Measurements from ENCODE around the gene ROBO4.

ROBO4 gene

GRCh38 chr11:124886978-124887666 lies 10.5 kb downstream of the ROBO4 start:
- Histone ChIP-seq H3K27me3 (ENCODE audit: control insufficient read depth, insufficient read depth, low read length) (peaks cover 36% of the 10 kb centered on the region), H3K9me3 (ENCODE audit: control insufficient read depth, insufficient read depth, low read depth, low read length) (no peaks in the 10 kb centered on the region), H3K36me3 (ENCODE audit: control insufficient read depth, insufficient read depth, low read length) (no peaks in the 10 kb centered on the region), H3K4me1 (ENCODE audit: control insufficient read depth, insufficient read depth, low read length) (no peaks in the 10 kb centered on the region), H3K9ac (ENCODE audit: low read length) (no peak overlapping the region), H3K4me3 (ENCODE audit: low read depth, low read length) (no peak overlapping the region), H3K27ac (ENCODE audit: low read depth, low read length) (no peak overlapping the region)

- Histone ChIP-seq H3K27ac (ENCODE audit: low read depth, low read length) (no peak overlapping the region), H3K9ac (ENCODE audit: low read length) (no peak overlapping the region), H3K27me3 (ENCODE audit: control insufficient read depth, insufficient read depth, low read length) (peaks cover 34% of the 10 kb centered on the region), H3K9me3 (ENCODE audit: control insufficient read depth, insufficient read depth, low read depth, low read length) (no peaks in the 10 kb centered on the region), H3K4me3 (ENCODE audit: low read depth, low read length) (no peak overlapping the region), H3K36me3 (ENCODE audit: control insufficient read depth, insufficient read depth, low read length) (no peaks in the 10 kb centered on the region), H3K4me1 (ENCODE audit: control insufficient read depth, insufficient read depth, low read length) (no peaks in the 10 kb centered on the region)
Measured at GRCh38 chr11:124886476-124886875, 11.2 kb downstream of the ROBO4 start.

GRCh38 chr11:124884869-124885479 lies 12.7 kb downstream of the ROBO4 start:
- no peaks in the 10 kb centered on the region for H3K36me3 ChIP-seq (ENCODE audit: control insufficient read depth, insufficient read depth, low read length)
- H3K9ac ChIP-seq (ENCODE audit: low read length): no peak overlapping the region
- H3K27me3 ChIP-seq (ENCODE audit: control insufficient read depth, insufficient read depth, low read length): peaks cover 28% of the 10 kb centered on the region
- no peaks in the 10 kb centered on the region for H3K9me3 ChIP-seq (ENCODE audit: control insufficient read depth, insufficient read depth, low read depth, low read length)
- no peak overlapping the region for H3K27ac ChIP-seq (ENCODE audit: low read depth, low read length)
- H3K4me1 ChIP-seq (ENCODE audit: control insufficient read depth, insufficient read depth, low read length): no peaks in the 10 kb centered on the region
- no peak overlapping the region for H3K4me3 ChIP-seq (ENCODE audit: low read depth, low read length)

- H3K9me3 ChIP-seq (ENCODE audit: control insufficient read depth, insufficient read depth, low read depth, low read length): no peaks in the 10 kb centered on the region
- peaks cover 23% of the 10 kb centered on the region for H3K27me3 ChIP-seq (ENCODE audit: control insufficient read depth, insufficient read depth, low read length)
- no peaks in the 10 kb centered on the region for H3K4me1 ChIP-seq (ENCODE audit: control insufficient read depth, insufficient read depth, low read length)
- no peaks in the 10 kb centered on the region for H3K36me3 ChIP-seq (ENCODE audit: control insufficient read depth, insufficient read depth, low read length)
- H3K4me3 ChIP-seq (ENCODE audit: low read depth, low read length): no peak overlapping the region
- H3K9ac ChIP-seq (ENCODE audit: low read length): no peak overlapping the region
- H3K27ac ChIP-seq (ENCODE audit: low read depth, low read length): no peak overlapping the region
Measured at GRCh38 chr11:124884340-124884739, 13.3 kb downstream of the ROBO4 start.

GRCh38 chr11:124882339-124883071 lies 15.2 kb downstream of the ROBO4 start:
- Histone ChIP-seq H3K4me3 (ENCODE audit: low read depth, low read length) (no peak overlapping the region), H3K9ac (ENCODE audit: low read length) (no peak overlapping the region), H3K27ac (ENCODE audit: low read depth, low read length) (no peak overlapping the region), H3K36me3 (ENCODE audit: control insufficient read depth, insufficient read depth, low read length) (no peaks in the 10 kb centered on the region), H3K9me3 (ENCODE audit: control insufficient read depth, insufficient read depth, low read depth, low read length) (no peaks in the 10 kb centered on the region), H3K27me3 (ENCODE audit: control insufficient read depth, insufficient read depth, low read length) (peaks cover 16% of the 10 kb centered on the region), H3K4me1 (ENCODE audit: control insufficient read depth, insufficient read depth, low read length) (peaks cover 4% of the 10 kb centered on the region)

GRCh38 chr11:124880958-124881357 lies 16.7 kb downstream of the ROBO4 start:
- H3K9me3 ChIP-seq (ENCODE audit: control insufficient read depth, insufficient read depth, low read depth, low read length): no peaks in the 10 kb centered on the region
- no peaks in the 10 kb centered on the region for H3K36me3 ChIP-seq (ENCODE audit: control insufficient read depth, insufficient read depth, low read length)
- H3K27ac ChIP-seq (ENCODE audit: low read depth, low read length): no peak overlapping the region
- H3K4me3 ChIP-seq (ENCODE audit: low read depth, low read length): no peak overlapping the region
- H3K4me1 ChIP-seq (ENCODE audit: control insufficient read depth, insufficient read depth, low read length): peaks cover 10% of the 10 kb centered on the region
- no peak overlapping the region for H3K9ac ChIP-seq (ENCODE audit: low read length)
- H3K27me3 ChIP-seq (ENCODE audit: control insufficient read depth, insufficient read depth, low read length): peaks cover 11% of the 10 kb centered on the region

- H3K9ac ChIP-seq (ENCODE audit: low read length): no peak overlapping the region
Measured at GRCh38 chr11:124880290-124880611, 17.4 kb downstream of the ROBO4 start.

GRCh38 chr11:124879493-124880289 lies 18.0 kb downstream of the ROBO4 start:
- Histone ChIP-seq H3K27me3 (ENCODE audit: control insufficient read depth, insufficient read depth, low read length) (peaks cover 24% of the 10 kb centered on the region), H3K27ac (ENCODE audit: low read depth, low read length) (no peak overlapping the region), H3K4me1 (ENCODE audit: control insufficient read depth, insufficient read depth, low read length) (peaks cover 10% of the 10 kb centered on the region), H3K9ac (ENCODE audit: low read length) (no peak overlapping the region), H3K9me3 (ENCODE audit: control insufficient read depth, insufficient read depth, low read depth, low read length) (no peaks in the 10 kb centered on the region), H3K4me3 (ENCODE audit: low read depth, low read length) (no peak overlapping the region), H3K36me3 (ENCODE audit: control insufficient read depth, insufficient read depth, low read length) (no peaks in the 10 kb centered on the region)

More at GRCh38 chr11:124880290-124880611, 17.4 kb downstream of the ROBO4 start:
- Histone ChIP-seq H3K9me3 (ENCODE audit: control insufficient read depth, insufficient read depth, low read depth, low read length) (no peaks in the 10 kb centered on the region), H3K27ac (ENCODE audit: low read depth, low read length) (no peak overlapping the region), H3K4me1 (ENCODE audit: control insufficient read depth, insufficient read depth, low read length) (peaks cover 10% of the 10 kb centered on the region), H3K27me3 (ENCODE audit: control insufficient read depth, insufficient read depth, low read length) (peaks cover 18% of the 10 kb centered on the region), H3K36me3 (ENCODE audit: control insufficient read depth, insufficient read depth, low read length) (no peaks in the 10 kb centered on the region), H3K4me3 (ENCODE audit: low read depth, low read length) (no peak overlapping the region)

GRCh38 chr11:124878759-124879492 lies 18.7 kb downstream of the ROBO4 start:
- H3K9ac ChIP-seq (ENCODE audit: low read length): no peak overlapping the region
- no peaks in the 10 kb centered on the region for H3K36me3 ChIP-seq (ENCODE audit: control insufficient read depth, insufficient read depth, low read length)
- peaks cover 32% of the 10 kb centered on the region for H3K27me3 ChIP-seq (ENCODE audit: control insufficient read depth, insufficient read depth, low read length)
- H3K4me3 ChIP-seq (ENCODE audit: low read depth, low read length): no peak overlapping the region
- no peak overlapping the region for H3K27ac ChIP-seq (ENCODE audit: low read depth, low read length)
- no peaks in the 10 kb centered on the region for H3K9me3 ChIP-seq (ENCODE audit: control insufficient read depth, insufficient read depth, low read depth, low read length)
- peaks cover 10% of the 10 kb centered on the region for H3K4me1 ChIP-seq (ENCODE audit: control insufficient read depth, insufficient read depth, low read length)

- H3K9ac ChIP-seq (ENCODE audit: low read length): no peak overlapping the region
- no peak overlapping the region; the same call in 1 of the 2 replicates for H3K4me3 ChIP-seq (ENCODE audit: low read depth, low read length)
- H3K27ac ChIP-seq (ENCODE audit: low read depth, low read length): no peak overlapping the region
- H3K27me3 ChIP-seq (ENCODE audit: control insufficient read depth, insufficient read depth, low read length): peaks cover 40% of the 10 kb centered on the region
- H3K9me3 ChIP-seq (ENCODE audit: control insufficient read depth, insufficient read depth, low read depth, low read length): no peaks in the 10 kb centered on the region
- peaks cover 10% of the 10 kb centered on the region for H3K4me1 ChIP-seq (ENCODE audit: control insufficient read depth, insufficient read depth, low read length)
- no peaks in the 10 kb centered on the region for H3K36me3 ChIP-seq (ENCODE audit: control insufficient read depth, insufficient read depth, low read length)
Measured at GRCh38 chr11:124877910-124878758, 19.5 kb downstream of the ROBO4 start.

Data from HUES6 (cell line).